ENCODE data around the gene VDR. TPM values are rescaled to one million over a fixed set of nuclear protein-coding genes. Genes with fewer than 3 reads are reported as not detected.

VDR gene
- polyA plus RNA-seq, 1 donor from 2014 or later: not detected

DNA sequence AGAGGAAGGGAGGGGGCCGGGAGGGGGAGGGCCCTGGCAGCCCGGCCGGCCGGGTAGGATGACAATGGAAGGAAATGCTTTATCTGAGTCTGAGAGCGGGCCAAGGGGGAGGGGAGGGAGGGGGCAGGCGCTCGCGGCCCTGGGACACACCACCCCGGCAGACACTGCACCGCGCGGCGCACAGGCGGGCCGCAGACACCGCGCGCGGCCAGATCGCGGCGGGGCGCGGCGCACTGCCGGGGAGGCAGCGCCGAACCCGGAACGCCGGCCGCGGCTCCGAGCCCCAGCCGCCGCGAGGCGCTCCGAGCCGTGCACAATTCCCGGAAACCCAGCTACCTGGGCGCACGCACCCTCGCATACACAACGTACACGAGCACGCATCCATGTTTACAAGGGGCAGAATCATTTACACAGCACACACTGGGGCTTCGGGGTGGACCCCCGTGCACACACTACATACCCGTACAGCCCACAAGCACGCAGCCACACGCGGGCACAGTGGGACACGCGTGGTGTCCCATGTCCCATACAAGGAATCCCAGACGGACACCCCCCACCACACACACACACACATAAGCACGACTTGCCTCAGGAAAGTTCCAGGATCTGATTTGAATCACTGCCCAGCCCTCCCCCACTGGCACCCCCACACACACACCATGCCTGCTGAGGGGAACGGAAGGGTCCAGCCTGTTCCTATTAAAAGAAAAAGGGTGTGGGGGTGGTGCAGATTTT lies 84.7 kb downstream of the VDR start, which contains the start of gene HDAC7:
Gene HDAC7 (minus strand): TSS at position 8 of the 735 bp plus-strand sequence. CDS start 118 bp downstream, outside the sequence.
- H4K20me1 ChIP-seq (ENCODE audit: insufficient read depth): no peaks in the 10 kb centered on the region
- H2AFZ ChIP-seq (ENCODE audit: low read depth, low read length): peak within 1 kb of the TSS; percentile 78
- H3K27me3 ChIP-seq (ENCODE audit: insufficient read depth, low read depth, low read length): no peaks in the 10 kb centered on the region
- H3F3A ChIP-seq (ENCODE audit: insufficient read depth, low read length, poor library complexity, severe bottlenecking): no peaks in the 10 kb centered on the region
- peak within 1 kb of the TSS; percentile 75 for H3K4me2 ChIP-seq (ENCODE audit: low read length)
- peak within 1 kb of the TSS; percentile 75 for H3K4me3 ChIP-seq (ENCODE audit: low read length)
- H3K9me3 ChIP-seq (ENCODE audit: low read length): no peaks in the 10 kb centered on the region
- H3K36me3 ChIP-seq (ENCODE audit: insufficient read depth, low read length): no peaks in the 10 kb centered on the region
- no peak for TF ChIP-seq EZH2 (IDR thresholded peaks at IDR 0.05; ENCODE audit: borderline replicate concordance, insufficient read depth, low read length, poor library complexity, severe bottlenecking)
- TF ChIP-seq POLR2AphosphoS5 (IDR thresholded peaks at IDR 0.05): peak; percentile 53
- no peak for TF ChIP-seq SMC3 (conservative IDR thresholded peaks at IDR 0.05; ENCODE audit: poor library complexity)
- peak; percentile 83 for TF ChIP-seq MXI1 (conservative IDR thresholded peaks at IDR 0.05; ENCODE audit: poor library complexity, severe bottlenecking)
- TF ChIP-seq, protein P1, sequence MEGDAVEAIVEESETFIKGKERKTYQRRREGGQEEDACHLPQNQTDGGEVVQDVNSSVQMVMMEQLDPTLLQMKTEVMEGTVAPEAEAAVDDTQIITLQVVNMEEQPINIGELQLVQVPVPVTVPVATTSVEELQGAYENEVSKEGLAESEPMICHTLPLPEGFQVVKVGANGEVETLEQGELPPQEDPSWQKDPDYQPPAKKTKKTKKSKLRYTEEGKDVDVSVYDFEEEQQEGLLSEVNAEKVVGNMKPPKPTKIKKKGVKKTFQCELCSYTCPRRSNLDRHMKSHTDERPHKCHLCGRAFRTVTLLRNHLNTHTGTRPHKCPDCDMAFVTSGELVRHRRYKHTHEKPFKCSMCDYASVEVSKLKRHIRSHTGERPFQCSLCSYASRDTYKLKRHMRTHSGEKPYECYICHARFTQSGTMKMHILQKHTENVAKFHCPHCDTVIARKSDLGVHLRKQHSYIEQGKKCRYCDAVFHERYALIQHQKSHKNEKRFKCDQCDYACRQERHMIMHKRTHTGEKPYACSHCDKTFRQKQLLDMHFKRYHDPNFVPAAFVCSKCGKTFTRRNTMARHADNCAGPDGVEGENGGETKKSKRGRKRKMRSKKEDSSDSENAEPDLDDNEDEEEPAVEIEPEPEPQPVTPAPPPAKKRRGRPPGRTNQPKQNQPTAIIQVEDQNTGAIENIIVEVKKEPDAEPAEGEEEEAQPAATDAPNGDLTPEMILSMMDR (IDR thresholded peaks at IDR 0.05; ENCODE audit: poor library complexity, severe bottlenecking): peak; percentile 44
- peak within 1 kb of the TSS; percentile 86 for H3K9ac ChIP-seq (ENCODE audit: low read length)
- H3K27ac ChIP-seq (ENCODE audit: low read length): peak within 1 kb of the TSS; percentile 58
- H3K9me2 ChIP-seq (ENCODE audit: insufficient read depth, low read length): no peaks in the 10 kb centered on the region
- peaks cover 13% of the 10 kb centered on the region for H3K79me2 ChIP-seq (replicated peaks; ENCODE audit: insufficient read depth, low read length)

DNA sequence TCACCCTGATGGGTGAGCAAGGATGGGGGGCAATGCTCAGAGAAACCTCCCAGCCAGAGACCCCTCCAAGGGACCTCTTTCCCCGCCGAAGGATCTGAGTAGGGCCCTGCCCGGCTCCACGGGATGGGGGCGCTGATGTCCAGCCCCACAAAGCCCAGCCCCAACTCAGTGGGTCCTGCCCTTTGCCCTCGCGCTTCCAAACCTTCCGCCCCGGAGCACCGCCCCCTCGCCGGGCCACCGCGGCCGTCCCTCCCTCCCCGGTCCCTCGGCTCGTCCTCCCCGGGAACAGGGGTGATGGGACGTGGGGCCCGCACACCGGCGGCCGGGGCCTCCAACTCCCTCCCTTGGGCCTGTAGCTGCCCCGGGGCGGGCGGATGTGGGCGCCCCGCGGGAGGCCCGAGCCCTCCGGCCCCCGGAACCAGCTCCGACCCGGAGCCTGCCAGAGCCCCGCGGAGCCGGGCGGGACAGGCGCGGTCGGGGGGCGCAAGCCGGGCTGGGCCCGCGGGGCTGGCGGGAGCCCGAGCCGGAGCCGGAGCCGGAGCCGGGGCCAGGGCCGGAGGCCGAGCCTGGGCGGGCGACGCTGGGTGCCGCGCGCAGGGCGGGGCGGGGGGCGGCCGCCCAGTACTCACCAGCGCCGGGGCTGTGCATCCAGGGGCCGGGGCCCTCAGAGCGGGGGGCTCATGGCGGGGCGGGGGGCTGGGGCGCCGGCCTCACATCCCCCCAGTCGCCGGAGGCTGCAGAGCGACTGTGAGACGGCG lies 85.5 kb downstream of the VDR start:
- TF ChIP-seq RAD21 (conservative IDR thresholded peaks at IDR 0.05) (peak; percentile 10), SMC3 (conservative IDR thresholded peaks at IDR 0.05; ENCODE audit: poor library complexity) (no peak), POLR2AphosphoS5 (IDR thresholded peaks at IDR 0.05) (no peak)
- TF ChIP-seq, protein P1 (IDR thresholded peaks at IDR 0.05; ENCODE audit: poor library complexity, severe bottlenecking): peak; percentile 46
- Histone ChIP-seq H4K20me1 (ENCODE audit: insufficient read depth) (no peaks in the 10 kb centered on the region), H3K79me2 (replicated peaks; ENCODE audit: insufficient read depth, low read length) (peaks cover 13% of the 10 kb centered on the region), H3K4me2 (ENCODE audit: low read length) (peak overlapping the region; percentile 44), H3K36me3 (ENCODE audit: insufficient read depth, low read length) (no peaks in the 10 kb centered on the region), H3K9ac (ENCODE audit: low read length) (peak overlapping the region; percentile 86), H3F3A (ENCODE audit: insufficient read depth, low read length, poor library complexity, severe bottlenecking) (no peaks in the 10 kb centered on the region), H3K9me2 (ENCODE audit: insufficient read depth, low read length) (no peaks in the 10 kb centered on the region), H3K4me3 (ENCODE audit: low read length) (peak overlapping the region; percentile 75), H2AFZ (ENCODE audit: low read depth, low read length) (peak overlapping the region; percentile 76), H3K27me3 (ENCODE audit: insufficient read depth, low read depth, low read length) (no peaks in the 10 kb centered on the region), H3K27ac (ENCODE audit: low read length) (peak overlapping the region; percentile 36), H3K9me3 (ENCODE audit: low read length) (no peaks in the 10 kb centered on the region)
